Measurements from ENCODE around the gene MUSTN1.
A peak's percentile ranks its signal among the peaks of the same experiment; 100 is the strongest.

MUSTN1 gene

DNA sequence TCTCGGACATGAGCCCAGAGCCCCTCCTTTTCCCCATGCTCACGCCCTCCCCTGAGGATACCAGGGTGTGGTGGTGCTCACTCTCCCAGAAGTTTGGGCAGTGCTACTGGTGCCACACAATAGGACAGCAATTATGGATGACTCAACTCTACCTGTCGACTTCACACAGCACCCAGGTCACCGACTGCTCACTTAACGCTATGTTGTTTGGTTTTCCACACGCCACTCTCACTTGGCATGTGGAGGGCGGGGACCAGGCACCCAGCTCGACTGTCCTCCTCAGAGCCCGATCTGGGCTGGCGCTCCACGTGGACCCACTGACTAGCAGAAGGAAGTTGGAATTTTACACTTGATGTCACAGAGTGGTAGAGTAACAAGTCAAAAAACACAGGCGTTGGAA is 31.6 kb upstream of the MUSTN1 start:
- no peak overlapping the region for H3K4me3 Mint-ChIP-seq
- peaks cover 26% of the 10 kb centered on the region for H3K36me3 Mint-ChIP-seq (ENCODE audit: low read depth)
- H3K27ac Mint-ChIP-seq = no peak overlapping the region
- no peaks in the 10 kb centered on the region for H3K27me3 Mint-ChIP-seq
- H3K9me3 Mint-ChIP-seq = peaks cover 15% of the 10 kb centered on the region
- DNase-seq = no peak
- H3K4me1 Mint-ChIP-seq (ENCODE audit: low read depth) = peaks cover 10% of the 10 kb centered on the region

- H3K27ac Mint-ChIP-seq = no peak overlapping the region
- H3K4me3 Mint-ChIP-seq = no peak overlapping the region
- peaks cover 15% of the 10 kb centered on the region for H3K9me3 Mint-ChIP-seq
- DNase-seq = no peak
- no peaks in the 10 kb centered on the region for H3K27me3 Mint-ChIP-seq
- peaks cover 7% of the 10 kb centered on the region for H3K4me1 Mint-ChIP-seq (ENCODE audit: low read depth)
- peaks cover 26% of the 10 kb centered on the region for H3K36me3 Mint-ChIP-seq (ENCODE audit: low read depth)
Observed at GRCh38 chr3:52865994-52866393, 31.2 kb upstream of the MUSTN1 start.

- Mint-ChIP-seq H3K4me3 (no peak overlapping the region), H3K9me3 (peaks cover 5% of the 10 kb centered on the region), H3K36me3 (ENCODE audit: low read depth) (peaks cover 13% of the 10 kb centered on the region), H3K4me1 (ENCODE audit: low read depth) (no peaks in the 10 kb centered on the region), H3K27ac (no peak overlapping the region), H3K27me3 (no peaks in the 10 kb centered on the region)
- DNase-seq = no peak
Observed at GRCh38 chr3:52860424-52860768, 25.6 kb upstream of the MUSTN1 start.

DNA sequence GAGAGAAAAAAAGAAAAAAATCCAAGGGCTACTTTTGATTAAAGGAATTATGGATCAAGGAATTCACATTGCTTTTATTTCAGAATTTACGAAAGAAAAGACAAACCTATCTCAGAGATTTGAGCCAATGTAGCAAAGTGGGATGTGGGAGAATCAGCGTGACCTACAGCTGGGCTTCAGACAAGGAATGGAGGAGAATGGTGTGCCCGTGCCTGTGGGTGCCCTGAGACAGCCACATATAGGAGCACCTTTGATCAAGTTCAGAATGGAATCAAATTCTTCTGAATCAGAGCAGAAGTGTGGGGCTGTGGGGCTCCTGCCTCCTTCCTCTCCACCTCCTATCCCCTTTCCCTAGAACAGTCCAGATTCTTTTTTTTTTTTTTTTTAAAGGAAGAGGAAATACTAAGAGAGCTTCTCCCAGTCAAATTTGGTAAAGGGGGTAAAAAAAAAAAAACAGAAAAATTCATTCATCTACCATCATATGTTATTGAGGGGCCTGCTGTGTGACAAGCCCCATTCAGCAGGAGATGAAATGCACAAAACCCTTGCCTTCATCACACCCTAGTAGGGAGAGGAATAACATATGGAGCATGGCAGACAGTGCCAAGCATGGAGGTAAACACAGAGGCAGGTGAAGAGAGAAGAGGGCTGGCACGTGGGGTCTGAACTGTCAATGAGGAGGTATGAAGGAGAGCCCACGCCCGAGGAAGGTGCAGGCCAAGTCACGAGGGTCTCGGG is 25.0 kb upstream of the MUSTN1 start:
- no peaks in the 10 kb centered on the region for H3K4me1 Mint-ChIP-seq (ENCODE audit: low read depth)
- H3K27me3 Mint-ChIP-seq = no peaks in the 10 kb centered on the region
- no peak for DNase-seq
- peaks cover 2% of the 10 kb centered on the region for H3K9me3 Mint-ChIP-seq
- peaks cover 9% of the 10 kb centered on the region for H3K36me3 Mint-ChIP-seq (ENCODE audit: low read depth)
- H3K27ac Mint-ChIP-seq = no peak overlapping the region
- H3K4me3 Mint-ChIP-seq = no peak overlapping the region

DNA sequence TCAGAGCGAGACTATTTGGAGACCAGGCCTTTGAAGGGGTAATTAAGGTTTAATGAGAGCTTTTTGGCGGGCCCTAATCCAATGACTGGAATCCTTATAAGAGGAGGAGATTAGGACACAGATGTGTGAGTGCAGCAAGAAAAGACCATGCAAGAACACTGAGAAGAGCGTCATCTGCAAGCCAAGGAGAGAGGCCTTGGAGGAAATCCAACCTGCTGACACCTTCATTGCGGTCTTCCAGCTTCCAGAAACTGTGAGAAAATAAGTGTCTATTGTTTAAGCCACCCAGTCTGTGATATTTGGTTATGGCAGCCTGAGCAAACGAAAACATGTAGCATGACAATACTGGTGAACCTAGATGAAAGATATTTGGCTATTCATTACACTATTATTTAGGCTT is 23.0 kb upstream of the MUSTN1 start:
- H3K36me3 Mint-ChIP-seq (ENCODE audit: low read depth) = peaks cover 6% of the 10 kb centered on the region
- H3K4me3 Mint-ChIP-seq = no peak overlapping the region
- no peaks in the 10 kb centered on the region for H3K27me3 Mint-ChIP-seq
- no peaks in the 10 kb centered on the region for H3K4me1 Mint-ChIP-seq (ENCODE audit: low read depth)
- H3K9me3 Mint-ChIP-seq = no peaks in the 10 kb centered on the region
- no peak overlapping the region for H3K27ac Mint-ChIP-seq
- DNase-seq = no peak

GRCh38 chr3:52857133-52857532 is 22.3 kb upstream of the MUSTN1 start:
- H3K4me3 Mint-ChIP-seq = no peak overlapping the region
- no peaks in the 10 kb centered on the region for H3K9me3 Mint-ChIP-seq
- H3K36me3 Mint-ChIP-seq (ENCODE audit: low read depth) = peaks cover 12% of the 10 kb centered on the region
- DNase-seq = no peak
- H3K27ac Mint-ChIP-seq = no peak overlapping the region
- H3K4me1 Mint-ChIP-seq (ENCODE audit: low read depth) = no peaks in the 10 kb centered on the region
- no peaks in the 10 kb centered on the region for H3K27me3 Mint-ChIP-seq

- H3K4me3 Mint-ChIP-seq = no peak overlapping the region
- peaks cover 17% of the 10 kb centered on the region for H3K36me3 Mint-ChIP-seq (ENCODE audit: low read depth)
- no peak overlapping the region for H3K27ac Mint-ChIP-seq
- no peaks in the 10 kb centered on the region for H3K4me1 Mint-ChIP-seq (ENCODE audit: low read depth)
- no peaks in the 10 kb centered on the region for H3K9me3 Mint-ChIP-seq
- H3K27me3 Mint-ChIP-seq = no peaks in the 10 kb centered on the region
- DNase-seq = no peak
Observed at GRCh38 chr3:52856666-52857065, 21.8 kb upstream of the MUSTN1 start.

GRCh38 chr3:52854013-52854412 is 19.2 kb upstream of the MUSTN1 start:
- Mint-ChIP-seq H3K4me3 (no peak overlapping the region), H3K36me3 (ENCODE audit: low read depth) (peaks cover 40% of the 10 kb centered on the region), H3K4me1 (ENCODE audit: low read depth) (no peaks in the 10 kb centered on the region), H3K27me3 (no peaks in the 10 kb centered on the region), H3K27ac (no peak overlapping the region), H3K9me3 (no peaks in the 10 kb centered on the region)
- DNase-seq = no peak

GRCh38 chr3:52852419-52852818 is 17.6 kb upstream of the MUSTN1 start:
- H3K36me3 Mint-ChIP-seq (ENCODE audit: low read depth) = peaks cover 53% of the 10 kb centered on the region
- no peak for DNase-seq
- H3K9me3 Mint-ChIP-seq = no peaks in the 10 kb centered on the region
- H3K27ac Mint-ChIP-seq = no peak overlapping the region
- no peaks in the 10 kb centered on the region for H3K27me3 Mint-ChIP-seq
- H3K4me1 Mint-ChIP-seq (ENCODE audit: low read depth) = no peaks in the 10 kb centered on the region
- H3K4me3 Mint-ChIP-seq = no peak overlapping the region

- Mint-ChIP-seq H3K36me3 (ENCODE audit: low read depth) (peaks cover 56% of the 10 kb centered on the region), H3K27me3 (no peaks in the 10 kb centered on the region), H3K4me1 (ENCODE audit: low read depth) (no peaks in the 10 kb centered on the region), H3K27ac (no peak overlapping the region), H3K4me3 (no peak overlapping the region), H3K9me3 (no peaks in the 10 kb centered on the region)
- DNase-seq = peak; percentile 49
Observed at GRCh38 chr3:52851348-52851747, 16.5 kb upstream of the MUSTN1 start.

DNA sequence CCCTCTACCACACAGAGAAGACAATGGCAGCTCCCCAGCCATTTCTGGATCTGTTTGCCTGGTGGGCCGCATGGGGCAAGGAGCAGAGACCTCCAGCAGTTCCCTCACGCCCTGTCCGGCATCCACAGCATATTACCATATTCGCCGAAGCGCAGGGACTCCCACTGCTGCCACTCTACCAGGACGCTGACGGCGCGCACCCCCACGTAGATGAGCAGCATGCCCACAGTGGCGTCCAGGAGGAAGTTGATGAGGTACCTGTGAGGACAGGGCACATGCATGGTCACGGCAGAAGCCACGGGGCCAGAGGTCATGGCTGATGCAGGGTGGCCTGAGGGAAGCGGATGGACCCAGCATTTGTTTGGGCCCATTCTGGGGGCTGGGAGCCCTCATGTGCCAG is 14.8 kb upstream of the MUSTN1 start:
- H3K4me1 Mint-ChIP-seq (ENCODE audit: low read depth) = peaks cover under 1% of the 10 kb centered on the region

DNA sequence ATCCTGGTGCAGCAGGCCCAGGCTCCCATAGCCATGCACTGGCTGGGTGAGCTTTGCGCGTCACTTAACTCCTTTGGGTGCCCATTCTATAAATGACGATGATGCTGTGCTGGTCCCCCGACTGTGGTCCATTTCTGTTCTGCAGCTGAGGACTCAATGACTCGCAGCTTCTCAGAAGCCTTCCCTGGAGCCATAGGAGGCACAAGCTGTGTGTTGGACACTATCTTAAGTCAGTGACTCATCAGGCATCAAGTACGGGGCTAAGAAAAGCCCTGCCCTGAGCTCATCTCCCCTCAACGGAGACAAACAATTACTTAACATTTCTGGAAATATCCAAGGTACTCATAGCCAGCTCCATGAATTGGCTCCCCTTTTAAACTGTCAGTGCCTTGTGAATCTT is 13.8 kb upstream of the MUSTN1 start:
- H3K27me3 Mint-ChIP-seq = no peaks in the 10 kb centered on the region
- H3K36me3 Mint-ChIP-seq (ENCODE audit: low read depth) = peaks cover 58% of the 10 kb centered on the region
- peaks cover 7% of the 10 kb centered on the region for H3K4me1 Mint-ChIP-seq (ENCODE audit: low read depth)
- no peaks in the 10 kb centered on the region for H3K9me3 Mint-ChIP-seq
- H3K4me3 Mint-ChIP-seq = no peak overlapping the region
- DNase-seq = no peak
- H3K27ac Mint-ChIP-seq = no peak overlapping the region

More for the DNA sequence above, 14.8 kb upstream of the MUSTN1 start:
- Mint-ChIP-seq H3K36me3 (ENCODE audit: low read depth) (peaks cover 56% of the 10 kb centered on the region), H3K27me3 (no peaks in the 10 kb centered on the region), H3K4me3 (no peak overlapping the region), H3K9me3 (no peaks in the 10 kb centered on the region), H3K27ac (no peak overlapping the region)
- no peak for DNase-seq

- H3K4me3 Mint-ChIP-seq = no peak overlapping the region
- no peaks in the 10 kb centered on the region for H3K27me3 Mint-ChIP-seq
Observed at GRCh38 chr3:52847726-52848125, 12.9 kb upstream of the MUSTN1 start.

GRCh38 chr3:52847241-52847640 is 12.4 kb upstream of the MUSTN1 start:
- Mint-ChIP-seq H3K36me3 (ENCODE audit: low read depth) (peaks cover 61% of the 10 kb centered on the region), H3K4me3 (no peak overlapping the region), H3K4me1 (ENCODE audit: low read depth) (peaks cover 7% of the 10 kb centered on the region), H3K27ac (no peak overlapping the region), H3K27me3 (no peaks in the 10 kb centered on the region), H3K9me3 (no peaks in the 10 kb centered on the region)
- DNase-seq = no peak

More at GRCh38 chr3:52847726-52848125, 12.9 kb upstream of the MUSTN1 start:
- peaks cover 7% of the 10 kb centered on the region for H3K4me1 Mint-ChIP-seq (ENCODE audit: low read depth)
- no peak overlapping the region for H3K27ac Mint-ChIP-seq
- H3K36me3 Mint-ChIP-seq (ENCODE audit: low read depth) = peaks cover 60% of the 10 kb centered on the region
- DNase-seq = no peak
- no peaks in the 10 kb centered on the region for H3K9me3 Mint-ChIP-seq

DNA sequence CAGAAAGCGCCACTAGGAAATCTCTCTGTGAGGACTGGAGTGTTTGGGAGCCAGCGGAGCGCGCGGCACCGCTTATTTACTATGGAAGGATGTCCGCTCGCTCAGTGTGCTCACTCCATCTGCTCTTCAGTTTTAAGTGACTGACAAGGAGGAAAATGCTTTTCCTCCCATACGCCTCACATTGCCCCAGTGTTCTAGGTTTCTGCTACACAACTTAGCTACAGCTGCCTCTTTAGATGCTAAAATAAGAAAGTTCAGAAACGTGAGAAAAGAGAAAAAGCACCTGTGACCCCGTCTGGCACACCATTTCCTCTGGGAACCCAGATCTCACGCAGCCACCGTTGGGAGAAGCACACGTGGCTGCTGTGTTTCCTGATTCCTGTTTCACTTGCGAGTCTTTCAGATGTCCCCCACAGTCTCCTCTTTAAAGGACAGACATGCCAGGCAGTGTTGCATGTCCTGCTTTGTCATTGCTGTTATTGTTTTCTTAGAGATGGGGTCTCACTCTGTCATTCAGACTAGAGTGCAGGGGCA is 11.7 kb upstream of the MUSTN1 start:
- no peaks in the 10 kb centered on the region for H3K27me3 Mint-ChIP-seq
- peaks cover 61% of the 10 kb centered on the region for H3K36me3 Mint-ChIP-seq (ENCODE audit: low read depth)
- no peak overlapping the region for H3K4me3 Mint-ChIP-seq
- no peak overlapping the region for H3K27ac Mint-ChIP-seq
- no peaks in the 10 kb centered on the region for H3K9me3 Mint-ChIP-seq
- H3K4me1 Mint-ChIP-seq (ENCODE audit: low read depth) = peaks cover 7% of the 10 kb centered on the region
- DNase-seq = no peak
